ENCODE data around the gene BPGM.

The BPGM gene

DNA sequence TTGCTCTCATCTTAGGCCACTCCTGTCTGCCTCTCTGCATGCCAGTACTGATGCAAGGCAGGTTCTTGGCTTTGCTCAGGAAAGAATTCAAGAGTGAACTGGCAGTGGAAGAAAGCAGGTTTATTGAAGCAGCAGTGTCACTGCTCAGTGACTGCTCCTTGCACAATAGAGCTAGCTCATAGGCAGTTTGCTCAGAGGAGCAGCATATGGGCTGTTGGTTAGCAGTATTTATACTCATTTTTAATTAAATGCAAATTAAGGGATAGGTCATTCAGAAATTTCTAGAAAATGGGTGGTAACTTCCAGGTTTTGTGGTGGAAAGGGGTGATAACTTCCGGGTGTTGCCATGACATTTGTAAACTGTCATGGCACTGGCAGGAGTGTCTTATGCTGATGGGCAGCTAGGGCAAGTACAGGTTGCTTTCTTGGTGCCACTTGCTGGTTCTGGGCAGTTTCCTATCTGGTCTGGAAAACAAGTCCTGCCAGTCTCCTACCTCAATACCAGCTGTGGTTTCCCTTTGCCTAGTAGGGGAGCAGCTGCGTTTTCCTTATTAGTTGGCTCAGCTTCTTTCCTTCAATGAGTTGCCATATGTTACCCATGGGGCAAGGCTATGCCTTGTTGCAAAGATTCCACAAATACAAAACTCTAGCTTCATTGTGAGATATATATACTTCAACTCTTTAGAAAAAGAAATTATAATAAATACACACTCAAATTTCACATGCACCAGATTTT, 68.0 kb downstream of the BPGM start:
- in situ Hi-C loops (cut with HindIII; ENCODE audit: low sequenced_read_pairs), result loop anchor here (5.0 kb wide), 1 partner anchor 83 kb away; no protein-coding TSS in a partner anchor

DNA sequence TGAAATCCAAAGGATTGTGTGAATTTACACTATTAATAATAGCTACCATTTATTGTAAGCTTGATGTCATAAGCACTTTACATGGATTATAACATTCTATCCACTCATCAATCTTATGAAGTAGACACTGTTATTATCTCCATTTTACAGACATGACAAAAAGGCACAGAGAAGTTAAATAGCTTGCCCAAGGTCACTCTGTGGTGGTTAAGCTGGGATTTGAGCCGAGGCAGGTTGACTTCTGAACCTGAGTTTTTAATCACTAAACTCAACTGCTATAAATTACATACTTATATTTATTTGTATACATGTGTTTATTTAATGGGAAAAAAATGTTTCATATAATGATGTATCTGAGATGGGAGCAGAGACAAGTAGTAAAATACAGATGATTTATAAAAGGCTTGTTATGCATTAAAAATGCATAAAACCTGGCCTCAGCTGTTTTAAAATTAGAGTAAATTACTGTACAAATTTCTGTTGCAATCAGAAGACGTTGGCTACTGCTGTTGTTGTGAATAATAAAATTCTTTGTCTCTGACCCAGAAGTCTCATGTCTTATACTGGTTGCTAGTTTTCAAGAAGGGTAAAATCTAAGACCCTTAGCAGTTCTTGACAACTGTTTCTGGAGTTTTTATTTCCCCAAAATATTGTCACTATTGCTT, 71.7 kb downstream of the BPGM start:
- in situ Hi-C loops (cut with HindIII; ENCODE audit: low sequenced_read_pairs), result loop anchor here (5.0 kb wide), 1 partner anchor 79 kb away; no protein-coding TSS in a partner anchor

DNA sequence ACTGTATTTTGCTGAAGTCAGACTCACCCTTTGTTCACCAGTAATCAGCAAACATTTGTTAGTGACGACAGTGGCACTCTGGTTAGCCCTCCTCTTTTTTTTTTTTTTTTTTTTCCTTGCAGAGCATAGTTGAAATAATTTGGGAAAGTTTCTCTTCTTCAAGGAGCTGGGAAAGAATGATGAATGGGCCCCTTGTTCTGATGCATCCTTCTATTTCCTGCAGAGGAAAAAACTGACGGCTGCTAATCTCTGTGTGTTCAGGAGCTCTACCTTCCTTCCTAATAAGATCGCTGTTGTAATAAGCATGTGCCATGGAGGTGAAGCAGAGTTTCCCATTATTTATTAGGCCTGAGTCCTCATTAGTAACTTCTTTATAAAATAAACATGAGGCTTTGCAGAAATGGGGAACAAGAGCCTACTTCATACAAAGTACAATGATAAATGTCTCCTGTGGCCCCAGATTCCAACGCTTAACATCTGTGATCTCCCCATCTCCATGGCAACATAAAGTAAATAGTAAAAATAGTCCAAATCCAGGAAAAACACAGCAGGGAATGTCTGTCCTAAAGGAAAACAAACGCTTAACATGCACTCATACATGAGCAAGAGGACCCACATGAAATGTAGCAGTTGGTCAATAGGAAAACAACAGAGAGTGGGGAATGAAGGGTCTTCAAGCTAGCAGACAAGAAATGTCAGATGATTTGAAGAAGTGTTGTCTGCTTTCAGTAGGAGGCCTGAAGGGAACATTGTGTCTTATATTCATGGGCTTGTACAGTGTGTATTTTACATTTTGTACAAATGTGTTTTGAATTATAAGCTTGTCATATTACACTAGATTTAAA, 73.7 kb downstream of the BPGM start:
- in situ Hi-C loops (cut with HindIII; ENCODE audit: low sequenced_read_pairs), result no loop called here

DNA sequence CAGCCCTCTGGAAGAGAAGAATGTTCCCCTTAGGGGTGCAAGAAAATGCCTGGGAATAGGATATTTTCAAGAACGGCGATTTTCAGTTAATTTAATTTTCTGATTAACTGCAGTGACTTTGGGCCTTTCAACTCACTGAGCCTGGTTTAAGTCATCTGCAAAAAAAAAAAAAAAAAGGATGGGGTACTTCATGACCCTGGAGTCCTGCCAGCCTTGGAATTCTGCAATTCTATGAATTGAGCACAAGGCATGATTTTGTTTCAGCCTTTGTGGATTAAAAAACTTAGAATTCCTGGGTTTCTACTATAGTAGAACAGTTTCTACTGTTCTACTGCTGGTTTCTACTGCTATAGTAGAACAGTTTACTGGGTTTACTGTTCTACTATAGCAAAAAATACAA, 74.5 kb downstream of the BPGM start:
- in situ Hi-C loops (cut with HindIII; ENCODE audit: low sequenced_read_pairs), result no loop called here

DNA sequence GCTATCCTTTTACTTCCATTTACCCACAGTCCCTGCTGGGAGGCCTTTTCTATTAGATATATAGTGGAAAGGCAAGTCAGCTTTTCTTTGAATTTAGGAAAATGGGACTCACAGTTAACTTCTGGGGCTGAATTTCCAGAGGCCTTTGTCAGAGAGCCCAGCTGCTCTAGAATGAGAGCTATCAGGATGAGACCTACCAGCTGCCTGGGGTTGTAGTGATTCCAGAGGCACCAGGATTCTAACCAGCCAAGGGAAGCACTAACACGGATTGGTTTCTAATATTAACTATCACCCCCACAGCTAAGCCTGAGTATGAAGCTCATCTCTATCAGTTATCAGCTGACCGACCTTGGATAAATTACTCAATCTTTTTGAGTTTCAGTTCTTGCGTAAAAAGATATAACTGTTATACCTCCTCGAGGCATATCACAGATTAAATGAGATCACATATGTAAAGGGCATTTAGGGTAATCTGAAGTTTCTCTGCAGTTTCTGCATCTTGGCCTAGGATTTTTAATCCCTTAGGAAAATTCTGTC, 76.2 kb downstream of the BPGM start:
- in situ Hi-C loops (cut with HindIII; ENCODE audit: low sequenced_read_pairs), result no loop called here

DNA sequence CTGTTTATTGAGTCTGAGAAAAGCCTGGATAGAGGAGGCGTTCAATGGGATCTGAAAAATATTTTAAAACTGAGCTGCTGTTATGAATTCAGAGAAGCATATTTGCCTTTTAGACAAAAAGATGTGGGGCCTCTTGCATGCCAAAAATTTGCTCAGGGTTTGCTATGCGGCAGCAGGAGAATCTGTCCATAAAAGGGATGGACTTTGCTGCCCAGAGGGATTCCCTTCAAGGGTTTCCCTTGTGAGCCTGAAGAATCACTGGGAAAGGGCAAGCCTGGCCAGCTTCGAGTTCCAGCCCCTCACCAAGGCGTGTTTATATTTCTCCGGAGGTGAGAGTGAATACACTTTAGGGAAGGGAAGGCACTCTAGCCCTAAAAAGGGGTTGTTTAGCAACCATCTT, 77.2 kb downstream of the BPGM start:
- in situ Hi-C loops (cut with HindIII; ENCODE audit: low sequenced_read_pairs), result no loop called here

DNA sequence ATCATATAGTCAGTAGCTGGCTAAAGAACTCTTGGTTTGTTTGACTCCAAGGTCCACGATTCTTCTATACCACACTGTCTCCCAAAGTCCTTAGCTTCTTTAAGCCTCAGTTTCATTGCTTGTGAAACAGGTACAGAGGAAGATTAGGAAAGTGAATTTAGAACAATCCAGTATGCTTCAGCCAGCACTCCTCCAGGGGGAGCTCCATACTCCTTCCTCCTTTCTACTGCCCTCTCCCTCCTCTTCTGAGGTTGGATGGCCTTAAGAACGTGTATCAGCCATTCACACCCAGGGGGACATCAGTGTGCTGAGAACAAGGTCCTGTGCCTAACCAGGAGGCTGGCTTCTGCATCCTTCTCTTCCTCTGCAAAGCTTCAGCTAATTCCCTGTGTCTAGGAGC, 78.0 kb downstream of the BPGM start:
- in situ Hi-C loops (cut with HindIII; ENCODE audit: low sequenced_read_pairs), result no loop called here

DNA sequence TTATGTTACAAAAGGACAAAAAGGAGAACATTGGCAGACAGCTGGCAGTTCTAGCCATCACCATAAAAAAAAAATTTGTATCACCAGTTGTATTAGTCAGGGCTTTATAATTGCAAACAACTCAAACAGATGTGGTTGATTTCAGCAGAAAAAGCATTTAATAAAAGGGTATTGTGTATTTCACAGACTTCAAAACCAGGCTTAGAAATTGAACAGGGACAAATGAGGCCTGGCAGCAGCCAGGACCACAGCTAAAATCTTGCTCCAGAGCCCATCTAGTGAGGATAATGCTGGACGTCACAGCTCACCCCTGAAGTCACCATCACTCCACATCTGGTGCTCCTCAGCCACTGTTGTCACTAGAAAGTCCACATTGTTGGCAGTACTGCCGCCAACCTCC, 79.9 kb downstream of the BPGM start:
- in situ Hi-C loops (cut with HindIII; ENCODE audit: low sequenced_read_pairs), result no loop called here

DNA sequence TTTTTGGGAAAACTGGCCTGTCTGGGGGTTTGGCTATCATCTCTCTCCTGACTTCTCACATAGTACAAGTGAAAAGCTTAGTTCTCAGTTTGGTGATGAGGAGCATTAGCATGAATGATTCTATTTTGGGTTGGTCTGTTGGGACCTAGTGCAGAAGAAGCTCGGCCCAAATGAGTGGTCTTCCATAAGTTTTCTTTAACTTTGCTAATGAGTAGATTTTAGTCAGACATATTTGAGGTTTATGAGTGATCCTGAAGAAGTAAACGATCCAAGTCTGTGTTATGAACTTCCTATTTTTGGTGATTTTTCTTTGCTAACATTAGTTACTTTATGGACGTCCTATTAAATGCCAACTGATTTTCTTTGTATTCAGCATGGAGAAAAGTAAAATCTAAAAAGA, 81.1 kb downstream of the BPGM start:
- in situ Hi-C loops (cut with HindIII; ENCODE audit: low sequenced_read_pairs), result no loop called here
